HEK293T (cell line): Measurements from ENCODE around the gene C1QBP.

Experiments used
- CTCF ChIA-PET: fragments of 350-600 bp; formaldehyde crosslinking; extraction: SDS; loops from one replicate; lab custom pipeline; 2021; ENCODE audit warnings: antibody characterized with exemption, inconsistent platforms; lab: Yijun Ruan, JAX
- POLR2A ChIA-PET: fragments of 350-600 bp; formaldehyde crosslinking; extraction: SDS; loops from one replicate; lab custom pipeline; 2020; ENCODE audit warnings: antibody characterized with exemption, inconsistent platforms; lab: Yijun Ruan, JAX
- DNase-seq: peaks from one replicate; pipeline ENCODE4 v3.0.0; 2012; ENCODE audit warnings: mixed read lengths; ENCODE audit errors: extremely low spot score
- ARNT ChIP-seq: fragments of 450-650 bp; IDR thresholded peaks from 2 replicates; pipeline ENCODE4 v1.6.1; 2017; ENCODE audit warnings: mild to moderate bottlenecking
- BHLHE40 ChIP-seq: fragments of 450-650 bp; IDR thresholded peaks from 2 replicates; pipeline ENCODE4 v1.6.1; 2016; ENCODE audit warnings: mild to moderate bottlenecking, moderate library complexity, borderline replicate concordance
- CTBP1 ChIP-seq: fragments of 450-650 bp; IDR thresholded peaks from 2 replicates; pipeline ENCODE4 v1.6.1; 2016; ENCODE audit warnings: borderline replicate concordance
- ELF4 ChIP-seq: fragments of 450-650 bp; IDR thresholded peaks from 2 replicates; pipeline ENCODE4 v1.6.1; 2017; ENCODE audit warnings: antibody characterized with exemption
- FOXA1 ChIP-seq: fragments of 450-650 bp; IDR thresholded peaks from 2 replicates; pipeline ENCODE4 v1.6.1; 2016; ENCODE audit warnings: mild to moderate bottlenecking
- FOXK2 ChIP-seq: fragments of 450-650 bp; IDR thresholded peaks from 2 replicates; pipeline ENCODE4 v1.6.1; 2016; ENCODE audit warnings: mild to moderate bottlenecking
- FOXM1 ChIP-seq: fragments of 450-650 bp; IDR thresholded peaks from 2 replicates; pipeline ENCODE4 v1.6.1; 2017; ENCODE audit warnings: mild to moderate bottlenecking, borderline replicate concordance
- HDGF ChIP-seq: fragments of 450-650 bp; IDR thresholded peaks from 2 replicates; pipeline ENCODE4 v1.6.1; 2017; ENCODE audit warnings: antibody characterized with exemption, borderline replicate concordance
- L3MBTL2 ChIP-seq: fragments of 450-650 bp; conservative IDR thresholded peaks from 2 replicates; pipeline ENCODE4 v1.6.1; 2016; ENCODE audit warnings: mild to moderate bottlenecking
- LEF1 ChIP-seq: fragments of 450-650 bp; IDR thresholded peaks from 2 replicates; pipeline ENCODE4 v1.6.1; 2017; ENCODE audit warnings: mild to moderate bottlenecking, borderline replicate concordance
- NFRKB ChIP-seq: fragments of 450-650 bp; IDR thresholded peaks from 2 replicates; pipeline ENCODE4 v1.6.1; 2016; ENCODE audit warnings: mild to moderate bottlenecking, moderate library complexity
- SP1 ChIP-seq: fragments of 450-650 bp; IDR thresholded peaks from 2 replicates; pipeline ENCODE4 v1.6.1; 2017
- SUZ12 ChIP-seq: fragments of 450-650 bp; IDR thresholded peaks from 2 replicates; pipeline ENCODE4 v1.6.1; 2016; ENCODE audit warnings: mild to moderate bottlenecking
- TARDBP ChIP-seq: fragments of 450-650 bp; IDR thresholded peaks from 2 replicates; pipeline ENCODE4 v1.6.1; 2016
- ZNF384 ChIP-seq: fragments of 450-650 bp; IDR thresholded peaks from 2 replicates; pipeline ENCODE4 v1.6.1; 2016
- TF ChIP-seq, protein P1 (sequence below): fragments of 450-650 bp; IDR thresholded peaks from 2 replicates; pipeline ENCODE4 v1.6.1; 2016

Gene C1QBP

DNA sequence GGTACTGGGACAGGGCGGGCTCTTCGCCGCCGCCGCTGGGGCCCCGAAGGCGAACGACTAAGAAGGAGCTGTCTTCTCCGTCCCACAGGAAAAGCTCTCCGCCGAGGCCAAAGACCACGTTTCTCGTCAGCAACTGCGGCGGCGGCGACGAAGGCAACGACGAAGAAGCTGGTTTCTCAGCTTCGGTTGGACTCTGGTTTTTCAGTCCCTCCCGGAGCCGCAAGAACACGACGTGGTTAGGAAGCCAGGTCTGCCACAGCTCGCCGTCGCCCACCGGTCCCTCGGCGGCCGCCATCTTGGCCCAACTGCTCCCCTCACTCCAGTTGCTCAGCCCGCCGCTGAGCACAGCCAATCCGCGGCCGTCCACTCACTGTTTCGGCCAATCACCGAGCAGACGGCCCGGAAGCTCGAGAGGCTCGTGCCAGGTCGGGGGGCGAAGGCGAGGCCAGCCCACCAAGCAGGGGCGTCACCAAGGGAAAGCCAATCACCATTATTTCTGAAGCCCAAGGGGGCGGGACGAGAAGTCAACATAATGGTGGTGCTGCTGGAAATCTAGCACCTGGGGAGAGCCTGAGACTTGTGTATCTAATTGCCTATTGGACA is 19.5 kb downstream of the C1QBP start, which contains the start of gene NUP88:
NUP88 (minus strand) TSS at position 307 of the 603 bp plus-strand sequence; CDS start at position 295, 12 bp downstream.
- ChIA-PET POLR2A (interaction anchor here (0.6 to 1.3 kb wide), 14 partner anchors 9 to 67 kb away, joined by 3 to 11 read pairs (median 5); partner anchors contain the start of genes C1QBP, DERL2 and MIS12), CTCF (interaction anchor here (0.9 to 1.0 kb wide), 2 partner anchors 12 to 20 kb away, joined by 3 to 7 read pairs; partner anchors contain the start of gene C1QBP)
- peak; percentile 95 for DNase-seq
- TF ChIP-seq ELF4 (peak; percentile 74), NFRKB (0 out of 2 replicates have a peak, but pooled peaks have one; percentile 16), SUZ12 (no peak), HDGF (no peak), L3MBTL2 (peak; percentile 90), TARDBP (no peak)
- TF ChIP-seq, protein P1, sequence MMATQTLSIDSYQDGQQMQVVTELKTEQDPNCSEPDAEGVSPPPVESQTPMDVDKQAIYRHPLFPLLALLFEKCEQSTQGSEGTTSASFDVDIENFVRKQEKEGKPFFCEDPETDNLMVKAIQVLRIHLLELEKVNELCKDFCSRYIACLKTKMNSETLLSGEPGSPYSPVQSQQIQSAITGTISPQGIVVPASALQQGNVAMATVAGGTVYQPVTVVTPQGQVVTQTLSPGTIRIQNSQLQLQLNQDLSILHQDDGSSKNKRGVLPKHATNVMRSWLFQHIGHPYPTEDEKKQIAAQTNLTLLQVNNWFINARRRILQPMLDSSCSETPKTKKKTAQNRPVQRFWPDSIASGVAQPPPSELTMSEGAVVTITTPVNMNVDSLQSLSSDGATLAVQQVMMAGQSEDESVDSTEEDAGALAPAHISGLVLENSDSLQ = peak; percentile 56; the same call in 1 of the 2 replicates

DNA sequence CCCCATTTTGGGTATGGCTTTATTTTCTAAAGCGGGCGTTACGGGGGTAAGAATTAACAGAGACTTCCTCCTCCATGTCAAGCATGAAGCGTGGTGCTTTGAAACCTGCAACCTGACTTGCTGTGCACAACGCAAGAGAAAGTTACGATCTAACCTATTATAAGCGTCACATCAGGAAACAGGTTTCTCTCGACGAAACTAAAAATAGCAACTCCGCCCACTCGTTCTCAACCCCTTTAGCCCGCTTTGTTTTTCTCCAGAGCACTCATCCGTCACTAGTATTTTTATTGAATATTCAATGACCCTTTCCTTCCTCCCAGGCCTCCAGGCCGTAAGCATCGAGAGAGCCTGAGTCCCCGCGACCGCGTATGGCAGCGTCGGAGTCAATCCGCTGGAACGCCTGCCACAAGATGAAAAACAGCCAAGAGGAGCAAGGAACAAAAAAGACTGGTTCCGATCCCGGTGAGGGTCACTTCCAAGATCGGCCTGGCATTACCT is 20.0 kb downstream of the C1QBP start:
- TF ChIP-seq, protein P1 = no peak
- no peak for TF ChIP-seq SP1
- TF ChIP-seq ARNT = no peak
- no peak for TF ChIP-seq FOXA1
- POLR2A ChIA-PET = interaction anchor here (0.7 to 1.3 kb wide), 13 partner anchors 10 to 67 kb away, joined by 3 to 11 read pairs (median 5); partner anchors contain the start of genes C1QBP, DERL2 and MIS12
- no peak for DNase-seq
- CTCF ChIA-PET = interaction anchor here (0.9 to 1.0 kb wide), 2 partner anchors 12 to 20 kb away, joined by 3 to 7 read pairs; partner anchors contain the start of gene C1QBP

- POLR2A ChIA-PET = no interaction called here
- no peak for DNase-seq
- CTCF ChIA-PET = no interaction called here
- TF ChIP-seq, protein P1 = no peak
- TF ChIP-seq HDGF (no peak), FOXA1 (no peak), CTBP1 (no peak), FOXM1 (no peak), ELF4 (no peak), ZNF384 (no peak), TARDBP (no peak), LEF1 (no peak), ARNT (no peak), BHLHE40 (no peak), FOXK2 (no peak), SUZ12 (no peak), L3MBTL2 (no peak), SP1 (no peak), NFRKB (no peak)
Observed at GRCh38 chr17:5416901-5417300, 22.1 kb downstream of the C1QBP start.

DNA sequence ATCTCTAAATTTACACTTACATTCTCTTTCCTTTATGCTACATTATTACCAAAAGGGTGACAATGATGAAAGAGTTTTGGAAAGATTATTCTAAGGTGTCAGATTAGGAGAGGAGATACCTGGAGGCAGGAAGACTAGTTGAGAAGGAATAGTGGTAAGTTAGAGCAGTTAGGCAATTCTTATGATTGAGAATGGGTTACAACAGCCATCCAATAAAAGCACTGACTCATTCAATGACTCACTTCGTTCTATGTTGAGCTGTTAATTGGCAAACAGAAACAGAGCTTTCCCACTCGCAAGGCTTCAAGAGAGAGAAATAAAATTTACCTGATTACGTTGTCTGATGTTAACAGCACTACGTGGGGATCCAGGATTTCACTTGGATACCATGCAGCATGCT is 25.3 kb downstream of the C1QBP start:
- TF ChIP-seq ELF4 (no peak), FOXA1 (no peak), LEF1 (no peak), HDGF (no peak), BHLHE40 (no peak), ARNT (no peak), NFRKB (no peak), FOXM1 (no peak), TARDBP (no peak), CTBP1 (no peak), ZNF384 (no peak), SUZ12 (no peak), L3MBTL2 (no peak), SP1 (no peak), FOXK2 (no peak)
- TF ChIP-seq, protein P1 = no peak
- CTCF ChIA-PET = no interaction called here
- POLR2A ChIA-PET = interaction anchor here (1.3 kb wide), 1 partner anchor 9 kb away, joined by 4 read pairs; no protein-coding TSS in a partner anchor
- no peak for DNase-seq

GRCh38 chr17:5410594-5411272 is 28.2 kb downstream of the C1QBP start:
- DNase-seq = no peak
- POLR2A ChIA-PET = no interaction called here
- CTCF ChIA-PET = interaction anchor here (0.8 kb wide), 1 partner anchor 29 kb away, joined by 3 read pairs; no protein-coding TSS in a partner anchor
- TF ChIP-seq SP1 (no peak), ELF4 (no peak)
- TF ChIP-seq, protein P1 = no peak
